Tibial nerve (tissue), 4 donors: Measurements from ENCODE around the gene ZNF740.

Experiments used
- CTCF ChIP-seq, 5 experiments: fragments of 200-600 bp in 3 of 5; fragments of 450-650 bp in 2 of 5; sonication (generic) in 3 of 5; IDR thresholded peaks; one replicate each; pipeline ENCODE4 v1.5.1; 2016 to 2019; ENCODE audit warnings: antibody characterized with exemption in 5 of 5, mild to moderate bottlenecking in 3 of 5, moderate library complexity in 2 of 5
- EP300 ChIP-seq, 2 donors: sonication (generic); formaldehyde crosslinking; IDR thresholded peaks; one replicate each; pipeline ENCODE4 v1.6.1; 2017; ENCODE audit warnings: antibody characterized with exemption in 2 of 2, mild to moderate bottlenecking in 1 of 2
- POLR2A ChIP-seq, 2 donors: fragments of 450-650 bp; IDR thresholded peaks; one replicate each; pipeline ENCODE4 v1.6.1; 2017; ENCODE audit warnings: antibody characterized with exemption in 2 of 2, mild to moderate bottlenecking in 2 of 2, moderate library complexity in 2 of 2

- TF ChIP-seq CTCF (IDR thresholded peaks at IDR 0.05) = no peak
- no peak for TF ChIP-seq EP300 (IDR thresholded peaks at IDR 0.05)
- TF ChIP-seq POLR2A (IDR thresholded peaks at IDR 0.05) = no peak
Observed at GRCh38 chr12:53181935-53182334, 1.4 kb downstream of the ZNF740 start.
